Esophagus muscularis mucosa (tissue), 4 donors: ENCODE data around the gene PLCG1. TPM values are rescaled to one million over a fixed set of nuclear protein-coding genes. Genes with fewer than 3 reads are reported as not detected.

Experiments
- DNase-seq: peaks from one replicate; pipeline ENCODE4 v3.0.0-alpha.2; 2017; ENCODE audit errors: extremely low spot score
- H3K27ac ChIP-seq, 4 donors: fragments of 200-600 bp; sonication (generic); replicated peaks in 1 of 4; 1 replicate in 3 of 4; 2 replicates in 1 of 4; pipeline ENCODE4 v1.5.1; 2016 to 2019; ENCODE audit warnings: mild to moderate bottlenecking in 1 of 4
- H3K27me3 ChIP-seq, 4 donors: fragments of 200-600 bp; sonication (generic); one replicate each; pipeline versions ENCODE4 v1.5.1 to v1.6.0; 2016 to 2019
- H3K36me3 ChIP-seq, 4 donors: fragments of 200-600 bp; sonication (generic); one replicate each; pipeline ENCODE4 v1.5.1; 2016 to 2019
- H3K4me1 ChIP-seq, 4 donors: fragments of 200-600 bp; sonication (generic); one replicate each; pipeline ENCODE4 v1.5.1; 2016 to 2019
- H3K4me3 ChIP-seq, 4 donors: fragments of 200-600 bp; sonication (generic); 1 replicate in 2 of 4; 2 replicates in 2 of 4; pipeline ENCODE4 v1.5.1; 2016 to 2019; ENCODE audit warnings: mild to moderate bottlenecking in 4 of 4, moderate library complexity in 1 of 4
- H3K9me3 ChIP-seq, 4 donors: fragments of 200-600 bp; sonication (generic); 1 replicate in 3 of 4; 2 replicates in 1 of 4; pipeline ENCODE4 v1.5.1; 2016 to 2019
- CTCF ChIP-seq, 3 experiments: fragments of 200-600 bp in 2 of 3; fragments of 450-650 bp in 1 of 3; sonication (generic) in 2 of 3; IDR thresholded peaks; one replicate each; pipeline ENCODE4 v1.5.1; 2017 to 2019; ENCODE audit warnings: antibody characterized with exemption in 3 of 3, mild to moderate bottlenecking in 2 of 3, moderate library complexity in 1 of 3
- EP300 ChIP-seq: sonication (generic); formaldehyde crosslinking; IDR thresholded peaks from one replicate; pipeline ENCODE4 v1.6.1; 2017; ENCODE audit warnings: antibody characterized with exemption
- POLR2A ChIP-seq: fragments of 450-650 bp; IDR thresholded peaks from one replicate; pipeline ENCODE4 v1.6.1; 2017; ENCODE audit warnings: antibody characterized with exemption, moderate library complexity, mild to moderate bottlenecking, low read depth
- POLR2AphosphoS5 ChIP-seq, 2 donors: sonication (generic); formaldehyde crosslinking; IDR thresholded peaks; one replicate each; pipeline ENCODE4 v1.6.1; 2017; ENCODE audit warnings: antibody characterized with exemption in 2 of 2
- WGBS: methylation state at CpG from one replicate; pipeline ENCODE4 v1.1.5; 2018; 5-methylcytosine and 5-hydroxymethylcytosine counted together
- intact Hi-C: fragments of 100-400 bp; cut with DNase I; formaldehyde crosslinking; loops from one replicate; pipeline ENCODE4 v1.15.1; 2023
- total RNA-seq, 4 donors: library from RNA; depleted of rRNA; stranded (reverse); fragments of >200 nt; gene quantifications; one replicate each; pipeline versions ENCODE4 v1.1.0 to v1.2.1, GENCODE V29; 2016

Gene PLCG1
- 100 to 1,000 TPM in 1 of 4 donors, 10 to 100 TPM in 3; 68.4 to 119 (median 82.5) TPM for total RNA-seq

- TF ChIP-seq CTCF (IDR thresholded peaks at IDR 0.05) (no peak), POLR2A (peak; percentile 61), POLR2AphosphoS5 (IDR thresholded peaks at IDR 0.05) (peak; percentile 82 to 90)
- peak; percentile 95 for DNase-seq
- Histone ChIP-seq H3K36me3 (no peaks in the 10 kb centered on the region), H3K9me3 (no peaks in the 10 kb centered on the region), H3K4me1 (peaks cover 35 to 61% (median 57%) of the 10 kb centered on the region in 4 donors), H3K27ac (peak within 1 kb of the TSS; percentile 95 to 97 (median 96)), H3K4me3 (peak within 1 kb of the TSS; percentile 79 to 93 (median 90)), H3K27me3 (no peaks in the 10 kb centered on the region)
- 0% methylated on average over 8 of the region's 121 CpGs for WGBS
- intact Hi-C loops: loop anchor here (5.0 kb wide), 2 partner anchors 35 to 205 kb away; partner anchors contain the start of gene LPIN3
Measured at GRCh38 chr20:41136680-41137613, at the start of gene PLCG1. TSS of gene PLCG1 (plus strand) at chr20:41137543. CDS start at chr20:41137642, 99 bp downstream.

GRCh38 chr20:41087777-41088176 is 49.6 kb upstream of the PLCG1 start:
- peaks cover 19 to 81% (median 53%) of the 10 kb centered on the region in 4 donors for H3K36me3 ChIP-seq
- no peak for DNase-seq
- no peak overlapping the region for H3K27ac ChIP-seq
- 83% methylated on average over 3 of the region's 3 CpGs for WGBS
- TF ChIP-seq POLR2AphosphoS5 (IDR thresholded peaks at IDR 0.05) (no peak), EP300 (no peak), CTCF (IDR thresholded peaks at IDR 0.05) (no peak), POLR2A (no peak)
- H3K4me3 ChIP-seq: no peak overlapping the region
- intact Hi-C loops: no loop called here
- no peaks in the 10 kb centered on the region for H3K4me1 ChIP-seq
- H3K27me3 ChIP-seq: no peaks in the 10 kb centered on the region
- no peaks in the 10 kb centered on the region for H3K9me3 ChIP-seq

- no peaks in the 10 kb centered on the region for H3K9me3 ChIP-seq
- intact Hi-C loops: no loop called here
- H3K4me3 ChIP-seq: no peak overlapping the region
- TF ChIP-seq EP300: no peak
- H3K27me3 ChIP-seq: no peaks in the 10 kb centered on the region
- 88% methylated on average over 3 of the region's 3 CpGs for WGBS
- DNase-seq: no peak
- H3K36me3 ChIP-seq: peaks cover 29 to 82% (median 60%) of the 10 kb centered on the region in 4 donors
- peaks cover 0 to 7% (median 3%) of the 10 kb centered on the region in 4 donors for H3K4me1 ChIP-seq
- no peak overlapping the region for H3K27ac ChIP-seq
Measured at GRCh38 chr20:41089555-41089954, 47.8 kb upstream of the PLCG1 start.

- no peak for DNase-seq
- WGBS: 70% methylated on average over 4 of the region's 4 CpGs
- Histone ChIP-seq H3K9me3 (no peaks in the 10 kb centered on the region), H3K36me3 (peaks cover 27 to 77% (median 63%) of the 10 kb centered on the region in 4 donors), H3K4me3 (no peak overlapping the region), H3K27me3 (no peaks in the 10 kb centered on the region), H3K4me1 (peaks cover 0 to 12% (median 3%) of the 10 kb centered on the region in 4 donors), H3K27ac (no peak overlapping the region)
- intact Hi-C loops: no loop called here
- TF ChIP-seq CTCF (IDR thresholded peaks at IDR 0.05): no peak
- no peak for TF ChIP-seq POLR2A
- TF ChIP-seq POLR2AphosphoS5 (IDR thresholded peaks at IDR 0.05): no peak
- no peak for TF ChIP-seq EP300
Measured at GRCh38 chr20:41091927-41092326, 45.4 kb upstream of the PLCG1 start.

GRCh38 chr20:41094353-41095055 is 42.8 kb upstream of the PLCG1 start:
- H3K9me3 ChIP-seq: no peaks in the 10 kb centered on the region
- no peak for DNase-seq
- intact Hi-C loops: loop anchor here (2.0 kb wide), 2 partner anchors 104 to 124 kb away; no protein-coding TSS in a partner anchor
- H3K4me3 ChIP-seq: no peak overlapping the region
- TF ChIP-seq CTCF (IDR thresholded peaks at IDR 0.05) (no peak), POLR2A (no peak)
- peaks cover 33 to 86% (median 70%) of the 10 kb centered on the region in 4 donors for H3K36me3 ChIP-seq
- no peaks in the 10 kb centered on the region for H3K27me3 ChIP-seq
- 84% methylated on average over 2 of the region's 2 CpGs for WGBS
- peaks cover 0 to 22% (median 11%) of the 10 kb centered on the region in 4 donors for H3K4me1 ChIP-seq
- H3K27ac ChIP-seq: peak overlapping the region in 1 of 4 donors; percentile 48
